Thoracic aorta (tissue), 2 donors: ENCODE results near the gene MYOC. TPM values are rescaled to one million over a fixed set of nuclear protein-coding genes. Genes with fewer than 3 reads are reported as not detected.
"Not testable (repeated sequence)": the region's sequence is repeated elsewhere in the genome, so short reads cannot be mapped to it uniquely, and the experiment has no call there.

Experiments used
- ATAC-seq: fragments of 150-250 bp; one replicate; pipeline ENCODE4 v1.8.0; 2017; ENCODE audit warnings: low read depth; ENCODE audit not compliant: insufficient number of reproducible peaks, low FRiP score
- DNase-seq: peaks from one replicate; pipeline ENCODE4 v3.0.0-alpha.2; 2020; ENCODE audit warnings: low spot score
- H3K27ac ChIP-seq, 2 donors: fragments of 200-600 bp; sonication (generic); 1 replicate in 1 of 2; 2 replicates in 1 of 2; pipeline ENCODE4 v1.5.1; 2016; ENCODE audit warnings: mild to moderate bottlenecking in 2 of 2, moderate library complexity in 2 of 2
- H3K27me3 ChIP-seq: fragments of 200-600 bp; sonication (generic); replicated peaks from 2 replicates; pipeline ENCODE4 v1.6.0; 2016; ENCODE audit warnings: mild to moderate bottlenecking; ENCODE audit not compliant: insufficient read depth
- H3K36me3 ChIP-seq: fragments of 200-600 bp; sonication (generic); one replicate; pipeline ENCODE4 v1.5.1; 2016
- H3K4me1 ChIP-seq, 2 donors: fragments of 200-600 bp; sonication (generic); 1 replicate in 1 of 2; 2 replicates in 1 of 2; pipeline versions ENCODE4 v1.5.1 to v1.6.0; 2016; ENCODE audit warnings: low read depth in 2 of 2, mild to moderate bottlenecking in 1 of 2; ENCODE audit not compliant: control insufficient read depth in 1 of 2
- H3K4me3 ChIP-seq: fragments of 200-600 bp; sonication (generic); 2 replicates; pipeline ENCODE4 v1.5.1; 2016; ENCODE audit warnings: mild to moderate bottlenecking
- H3K9me3 ChIP-seq: fragments of 200-600 bp; sonication (generic); 2 replicates; pipeline ENCODE4 v1.5.1; 2016
- total RNA-seq, 2 donors: library from RNA; depleted of rRNA; stranded (reverse); fragments of >200 nt; gene quantifications; one replicate each; pipeline versions ENCODE4 v1.1.0 to v1.2.3, GENCODE V29; 2016
- TF ChIP-seq, protein P1 (sequence below): fragments of 200-600 bp; sonication (generic); IDR thresholded peaks from one replicate; pipeline ENCODE4 v1.5.1; 2019; ENCODE audit warnings: antibody characterized with exemption

Gene MYOC
- total RNA-seq, 2 donors from 2014 or later = 37.2 to 38.4 TPM

DNA sequence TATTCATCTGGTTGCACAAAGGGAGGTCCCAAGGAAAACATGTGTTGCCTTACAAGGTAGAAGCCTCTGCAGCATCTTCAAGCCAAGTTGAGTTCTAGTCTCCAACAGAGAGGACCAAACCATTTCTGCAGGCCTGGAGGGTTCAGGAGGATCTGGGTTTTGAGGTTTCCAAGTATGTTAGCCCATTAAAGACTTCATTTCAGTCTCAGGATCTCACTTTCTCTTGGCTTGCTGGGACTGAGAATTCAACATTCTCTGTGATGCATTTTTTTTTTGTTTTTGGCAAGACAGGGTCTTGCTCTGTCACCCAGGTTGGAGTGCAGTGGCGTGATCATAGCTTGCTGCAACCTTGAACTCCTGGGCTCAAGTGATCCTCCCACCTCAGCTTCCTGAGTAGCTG is 39.2 kb downstream of the MYOC start:
- Histone ChIP-seq H3K9me3 (no peaks in the 10 kb centered on the region), H3K4me1 (no peaks in the 10 kb centered on the region), H3K36me3 (no peaks in the 10 kb centered on the region), H3K27me3 (no peaks in the 10 kb centered on the region), H3K27ac (no peak overlapping the region), H3K4me3 (no peak overlapping the region)
- no peak for ATAC-seq
- no peak for DNase-seq
- TF ChIP-seq, protein P1, sequence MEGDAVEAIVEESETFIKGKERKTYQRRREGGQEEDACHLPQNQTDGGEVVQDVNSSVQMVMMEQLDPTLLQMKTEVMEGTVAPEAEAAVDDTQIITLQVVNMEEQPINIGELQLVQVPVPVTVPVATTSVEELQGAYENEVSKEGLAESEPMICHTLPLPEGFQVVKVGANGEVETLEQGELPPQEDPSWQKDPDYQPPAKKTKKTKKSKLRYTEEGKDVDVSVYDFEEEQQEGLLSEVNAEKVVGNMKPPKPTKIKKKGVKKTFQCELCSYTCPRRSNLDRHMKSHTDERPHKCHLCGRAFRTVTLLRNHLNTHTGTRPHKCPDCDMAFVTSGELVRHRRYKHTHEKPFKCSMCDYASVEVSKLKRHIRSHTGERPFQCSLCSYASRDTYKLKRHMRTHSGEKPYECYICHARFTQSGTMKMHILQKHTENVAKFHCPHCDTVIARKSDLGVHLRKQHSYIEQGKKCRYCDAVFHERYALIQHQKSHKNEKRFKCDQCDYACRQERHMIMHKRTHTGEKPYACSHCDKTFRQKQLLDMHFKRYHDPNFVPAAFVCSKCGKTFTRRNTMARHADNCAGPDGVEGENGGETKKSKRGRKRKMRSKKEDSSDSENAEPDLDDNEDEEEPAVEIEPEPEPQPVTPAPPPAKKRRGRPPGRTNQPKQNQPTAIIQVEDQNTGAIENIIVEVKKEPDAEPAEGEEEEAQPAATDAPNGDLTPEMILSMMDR = no peak

DNA sequence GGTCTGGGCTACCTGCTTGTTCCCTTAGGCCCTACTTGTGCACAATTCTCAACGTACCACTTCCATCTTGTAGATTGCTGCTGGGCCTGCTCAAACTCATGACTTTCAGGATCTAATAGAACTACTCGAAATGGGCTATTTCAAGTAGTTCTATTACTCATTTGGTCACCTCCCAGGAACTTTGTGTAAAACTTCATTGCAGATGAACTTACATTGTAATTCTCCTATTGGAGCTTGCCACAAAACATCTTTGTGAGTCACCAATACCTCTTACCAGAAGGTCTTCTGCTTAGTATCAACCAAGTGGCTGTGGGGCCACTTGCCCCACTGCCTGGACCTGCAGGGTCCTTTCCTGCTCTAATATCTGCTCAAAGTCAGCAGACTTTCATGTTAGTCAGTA is 41.2 kb downstream of the MYOC start:
- Histone ChIP-seq H3K9me3 (no peaks in the 10 kb centered on the region), H3K4me1 (no peaks in the 10 kb centered on the region), H3K36me3 (no peaks in the 10 kb centered on the region), H3K27ac (no peak overlapping the region), H3K27me3 (no peaks in the 10 kb centered on the region), H3K4me3 (no peak overlapping the region)
- ATAC-seq (no peak), DNase-seq (no peak)
- TF ChIP-seq, protein P1 = no peak

DNA sequence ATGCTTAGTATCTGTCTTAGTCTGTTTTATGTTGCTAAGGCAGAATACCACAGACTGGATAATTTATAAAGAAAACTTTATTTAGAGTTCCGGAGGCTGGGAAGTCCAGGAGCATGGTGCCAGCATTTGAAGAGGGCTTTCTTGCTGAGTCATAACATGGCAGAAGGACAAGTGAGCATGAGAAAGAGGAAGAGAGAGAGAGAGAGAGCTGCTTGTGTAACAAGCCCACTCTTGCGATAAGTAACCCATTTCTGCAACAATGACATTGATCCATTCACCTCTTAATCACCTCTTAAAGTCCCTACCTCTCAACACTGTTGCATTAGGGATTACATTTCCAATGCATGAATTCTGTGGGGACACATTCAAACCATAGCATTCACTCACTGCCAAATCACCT is 42.1 kb downstream of the MYOC start:
- Histone ChIP-seq H3K9me3 (no peaks in the 10 kb centered on the region), H3K4me3 (no peak overlapping the region), H3K4me1 (no peaks in the 10 kb centered on the region), H3K36me3 (no peaks in the 10 kb centered on the region), H3K27ac (no peak overlapping the region), H3K27me3 (no peaks in the 10 kb centered on the region)
- DNase-seq = no peak
- ATAC-seq = no peak
- TF ChIP-seq, protein P1 = no peak

DNA sequence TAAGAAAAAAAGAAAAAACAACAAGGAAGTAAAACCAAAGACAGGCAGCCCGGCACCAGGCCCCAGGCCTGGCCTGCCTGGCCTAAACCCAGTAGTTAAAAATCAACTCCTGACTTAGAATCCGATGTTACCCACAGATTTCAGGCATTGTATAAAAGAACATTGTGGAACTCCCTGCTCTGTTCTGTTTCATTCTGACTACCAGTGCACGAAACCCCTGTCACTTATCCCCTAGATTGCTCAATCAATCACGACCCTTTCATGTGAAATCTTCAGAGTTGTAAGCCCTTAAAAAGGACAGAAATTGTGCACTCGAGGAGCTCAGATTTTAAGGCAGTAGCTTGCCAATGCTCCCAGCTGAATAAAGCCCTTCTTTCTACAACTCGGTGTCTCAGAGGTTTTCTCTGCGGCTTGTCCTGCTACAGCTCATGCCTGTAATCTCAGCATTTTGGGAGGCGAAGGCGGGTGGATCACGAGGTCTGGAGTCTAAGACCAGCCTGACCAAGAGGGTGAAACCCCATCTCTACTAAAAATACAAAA is 46.0 kb downstream of the MYOC start:
- Histone ChIP-seq H3K36me3 (no peaks in the 10 kb centered on the region), H3K9me3 (no peaks in the 10 kb centered on the region), H3K27me3 (no peaks in the 10 kb centered on the region), H3K4me1 (no peaks in the 10 kb centered on the region), H3K27ac (no peak overlapping the region), H3K4me3 (no peak overlapping the region)
- no peak for DNase-seq
- no peak for ATAC-seq
- TF ChIP-seq, protein P1 = no peak

DNA sequence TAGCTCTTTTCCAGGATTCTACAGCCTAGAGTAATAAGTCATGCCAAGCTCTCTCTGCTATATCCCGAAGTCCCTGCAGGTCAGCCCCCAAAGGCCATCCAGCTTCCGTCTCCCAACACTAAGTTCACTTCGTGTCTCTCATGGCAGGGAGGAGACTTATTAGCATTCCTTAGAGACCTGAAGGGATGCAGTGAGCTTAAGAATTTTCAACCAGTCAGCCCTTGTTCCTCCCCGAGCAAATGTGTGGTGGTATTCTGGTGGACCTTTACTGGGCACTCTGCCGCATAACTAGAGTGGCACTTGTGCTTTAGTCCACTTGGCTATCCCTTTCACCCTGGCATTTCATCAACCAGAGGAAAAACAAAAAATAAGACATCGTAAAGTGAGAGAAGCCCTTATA is 49.4 kb downstream of the MYOC start:
- H3K9me3 ChIP-seq, ATAC-seq, H3K27ac ChIP-seq, H3K27me3 ChIP-seq, DNase-seq, H3K4me3 ChIP-seq, H3K4me1 ChIP-seq, H3K36me3 ChIP-seq: not testable (repeated sequence)

DNA sequence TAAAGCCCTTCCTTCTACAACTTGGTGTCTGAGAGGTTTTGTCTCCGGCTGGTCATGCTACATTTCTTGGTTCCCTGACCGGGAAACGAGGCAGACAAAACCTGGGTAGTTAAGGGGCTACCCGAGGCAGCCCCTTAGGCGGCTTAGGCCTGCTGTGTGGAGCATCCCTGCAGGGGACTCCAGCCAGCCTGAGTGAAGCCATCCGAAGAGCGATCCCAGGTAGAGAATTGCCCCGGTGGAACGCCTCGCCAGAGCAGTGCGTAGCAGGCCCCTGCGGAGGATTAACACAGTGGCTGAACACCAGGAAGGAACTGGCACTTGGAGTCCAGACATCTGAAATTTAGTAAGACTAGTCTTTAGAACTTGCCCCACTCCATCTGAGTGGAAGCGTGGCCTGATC is 51.6 kb downstream of the MYOC start:
- DNase-seq (no peak), ATAC-seq (no peak)
- H3K27me3 ChIP-seq = no peaks in the 10 kb centered on the region
- H3K27ac ChIP-seq = no peak overlapping the region
- TF ChIP-seq, protein P1 = no peak
- H3K36me3 ChIP-seq = no peaks in the 10 kb centered on the region
- H3K4me1 ChIP-seq = no peaks in the 10 kb centered on the region
- H3K4me3 ChIP-seq = no peak overlapping the region
- no peaks in the 10 kb centered on the region for H3K9me3 ChIP-seq

DNA sequence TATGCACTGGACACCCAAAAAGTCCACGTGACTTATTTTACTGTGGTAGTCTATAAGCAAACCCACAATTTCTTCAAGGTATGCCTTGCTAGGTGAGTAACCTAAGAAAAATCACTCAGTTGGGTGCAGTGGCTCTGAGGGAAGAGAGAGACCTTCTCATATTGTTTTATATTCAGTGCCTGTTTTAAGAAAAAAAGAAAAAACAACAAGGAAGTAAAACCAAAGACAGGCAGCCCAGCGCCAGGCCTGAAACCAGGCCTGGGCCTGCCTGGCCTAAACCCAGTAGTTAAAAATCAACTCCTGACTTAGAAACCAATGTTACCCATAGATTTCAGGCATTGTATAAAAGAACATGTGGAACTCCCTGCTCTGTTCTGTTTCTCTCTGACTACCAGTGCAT is 52.2 kb downstream of the MYOC start:
- DNase-seq, H3K4me3 ChIP-seq, ATAC-seq, H3K9me3 ChIP-seq, H3K4me1 ChIP-seq, H3K27ac ChIP-seq, H3K36me3 ChIP-seq, H3K27me3 ChIP-seq: not testable (repeated sequence)
